K562 (cell line): ENCODE results near the gene PSMD9.

ENCODE experiments used
- CBFB ChIP-seq: sonication (generic); formaldehyde crosslinking; IDR thresholded peaks from 2 replicates; pipeline ENCODE4 v1.4.0; 2020; ENCODE audit warnings: mild to moderate bottlenecking, missing genetic modification reagents
- ESRRA ChIP-seq: fragments of 450-650 bp; IDR thresholded peaks from 2 replicates; pipeline ENCODE4 v1.6.1; 2014; ENCODE audit warnings: low read depth, mild to moderate bottlenecking, moderate library complexity, borderline replicate concordance
- EZH2 ChIP-seq: IDR thresholded peaks from 2 replicates; pipeline ENCODE4 v1.6.1; 2012; ENCODE audit warnings: low read depth, mild to moderate bottlenecking, inconsistent platforms, low read length, borderline replicate concordance
- KDM1A ChIP-seq, 2 experiments: fragments of 450-650 bp; IDR thresholded peaks; 2 replicates each; pipeline ENCODE4 v1.6.1; 2016; ENCODE audit warnings: mild to moderate bottlenecking in 2 of 2
- NCOA1 ChIP-seq: fragments of 450-650 bp; IDR thresholded peaks from 2 replicates; pipeline ENCODE4 v1.6.1; 2016; ENCODE audit warnings: low read depth
- NFXL1 ChIP-seq: fragments of 450-650 bp; formaldehyde crosslinking; IDR thresholded peaks from 2 replicates; pipeline ENCODE4 v1.4.0; 2021; ENCODE audit warnings: mild to moderate bottlenecking
- RAD21 ChIP-seq, 2 experiments: fragments of 250-450 bp in 1 of 2; fragments of 450-650 bp in 1 of 2; sonication (Bioruptor Pico) in 1 of 2; formaldehyde crosslinking in 1 of 2; IDR thresholded peaks in 1 of 2; conservative IDR thresholded peaks in 1 of 2; 2 replicates each; pipeline versions ENCODE4 v1.4.0 to v1.8.0; 2020 to 2022; ENCODE audit warnings: mild to moderate bottlenecking in 2 of 2, moderate library complexity in 1 of 2
- TF ChIP-seq, protein P1 (sequence below), 3 experiments: IDR thresholded peaks in 2 of 3; conservative IDR thresholded peaks in 1 of 3; 2 replicates each; pipeline ENCODE4 v1.5.1; 2011 to 2012; ENCODE audit warnings: low read length in 3 of 3, mild to moderate bottlenecking in 3 of 3, control low read depth in 2 of 3, improper control_type of control experiment in 1 of 3, inconsistent platforms in 1 of 3, low read depth in 1 of 3, mixed read lengths in 1 of 3, moderate library complexity in 1 of 3; ENCODE audit not compliant: insufficient read depth in 2 of 3
- TF ChIP-seq, protein P2 (sequence below): sonication (generic); formaldehyde crosslinking; IDR thresholded peaks from 2 replicates; pipeline ENCODE4 v1.8.1; 2022; ENCODE audit warnings: missing genetic modification reagents
- TF ChIP-seq, protein P3 (sequence below): fragments of 450-650 bp; formaldehyde crosslinking; IDR thresholded peaks from 2 replicates; pipeline ENCODE4 v1.4.0; 2022; ENCODE audit warnings: mild to moderate bottlenecking, moderate library complexity
- TF ChIP-seq, protein P4 (sequence below): fragments of 450-650 bp; conservative IDR thresholded peaks from 2 replicates; pipeline ENCODE4 v1.6.1; 2016; ENCODE audit warnings: missing genetic modification characterization, low read depth, mild to moderate bottlenecking, missing compliant biosample characterization, moderate library complexity

DNA sequence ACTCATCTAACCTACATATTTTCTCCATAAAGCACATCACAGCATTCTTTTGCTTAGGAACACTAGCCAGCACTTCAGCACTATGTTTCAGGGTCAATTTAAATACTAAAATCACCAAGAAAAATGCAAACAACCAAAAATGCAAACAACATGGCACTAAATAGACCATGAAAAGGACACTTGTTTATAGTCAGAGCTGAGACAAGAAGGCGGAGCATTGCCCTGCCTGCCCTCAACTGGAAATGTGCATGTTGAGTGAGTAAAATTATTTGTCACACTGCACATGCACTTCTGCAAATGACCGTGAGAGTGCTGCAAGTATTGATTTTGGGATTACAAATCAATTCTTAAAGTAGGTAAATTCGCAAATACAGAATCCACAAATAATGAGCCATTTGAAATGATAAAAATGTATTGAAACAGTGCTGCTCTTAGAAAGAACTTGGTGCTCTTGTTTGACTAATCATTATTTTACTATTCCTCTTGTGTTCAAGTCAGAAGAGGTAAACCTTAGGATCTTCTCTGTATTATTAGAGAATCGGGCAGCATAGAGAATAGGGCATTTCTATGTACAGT lies 64.6 kb downstream of the PSMD9 start:
- TF ChIP-seq, protein P1, sequence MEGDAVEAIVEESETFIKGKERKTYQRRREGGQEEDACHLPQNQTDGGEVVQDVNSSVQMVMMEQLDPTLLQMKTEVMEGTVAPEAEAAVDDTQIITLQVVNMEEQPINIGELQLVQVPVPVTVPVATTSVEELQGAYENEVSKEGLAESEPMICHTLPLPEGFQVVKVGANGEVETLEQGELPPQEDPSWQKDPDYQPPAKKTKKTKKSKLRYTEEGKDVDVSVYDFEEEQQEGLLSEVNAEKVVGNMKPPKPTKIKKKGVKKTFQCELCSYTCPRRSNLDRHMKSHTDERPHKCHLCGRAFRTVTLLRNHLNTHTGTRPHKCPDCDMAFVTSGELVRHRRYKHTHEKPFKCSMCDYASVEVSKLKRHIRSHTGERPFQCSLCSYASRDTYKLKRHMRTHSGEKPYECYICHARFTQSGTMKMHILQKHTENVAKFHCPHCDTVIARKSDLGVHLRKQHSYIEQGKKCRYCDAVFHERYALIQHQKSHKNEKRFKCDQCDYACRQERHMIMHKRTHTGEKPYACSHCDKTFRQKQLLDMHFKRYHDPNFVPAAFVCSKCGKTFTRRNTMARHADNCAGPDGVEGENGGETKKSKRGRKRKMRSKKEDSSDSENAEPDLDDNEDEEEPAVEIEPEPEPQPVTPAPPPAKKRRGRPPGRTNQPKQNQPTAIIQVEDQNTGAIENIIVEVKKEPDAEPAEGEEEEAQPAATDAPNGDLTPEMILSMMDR (IDR thresholded peaks at IDR 0.05 in 2 of 3, conservative IDR thresholded peaks at IDR 0.05 in 1 of 3; ENCODE audit: insufficient read depth in 2 of 3, low read depth in 1 of 3, low read length in 3 of 3), result no peak
- TF ChIP-seq, protein P2, sequence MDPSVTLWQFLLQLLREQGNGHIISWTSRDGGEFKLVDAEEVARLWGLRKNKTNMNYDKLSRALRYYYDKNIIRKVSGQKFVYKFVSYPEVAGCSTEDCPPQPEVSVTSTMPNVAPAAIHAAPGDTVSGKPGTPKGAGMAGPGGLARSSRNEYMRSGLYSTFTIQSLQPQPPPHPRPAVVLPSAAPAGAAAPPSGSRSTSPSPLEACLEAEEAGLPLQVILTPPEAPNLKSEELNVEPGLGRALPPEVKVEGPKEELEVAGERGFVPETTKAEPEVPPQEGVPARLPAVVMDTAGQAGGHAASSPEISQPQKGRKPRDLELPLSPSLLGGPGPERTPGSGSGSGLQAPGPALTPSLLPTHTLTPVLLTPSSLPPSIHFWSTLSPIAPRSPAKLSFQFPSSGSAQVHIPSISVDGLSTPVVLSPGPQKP (CRISPR knock-in tag), result no peak
- TF ChIP-seq EZH2 (no peak), ESRRA (no peak), RAD21 (CRISPR knock-in tag; conservative IDR thresholded peaks at IDR 0.05 in 1 of 2, IDR thresholded peaks at IDR 0.05 in 1 of 2) (no peak), NCOA1 (no peak), NFXL1 (CRISPR knock-in tag) (no peak), CBFB (CRISPR knock-in tag) (no peak), KDM1A (IDR thresholded peaks at IDR 0.05) (no peak)
- TF ChIP-seq, protein P3, sequence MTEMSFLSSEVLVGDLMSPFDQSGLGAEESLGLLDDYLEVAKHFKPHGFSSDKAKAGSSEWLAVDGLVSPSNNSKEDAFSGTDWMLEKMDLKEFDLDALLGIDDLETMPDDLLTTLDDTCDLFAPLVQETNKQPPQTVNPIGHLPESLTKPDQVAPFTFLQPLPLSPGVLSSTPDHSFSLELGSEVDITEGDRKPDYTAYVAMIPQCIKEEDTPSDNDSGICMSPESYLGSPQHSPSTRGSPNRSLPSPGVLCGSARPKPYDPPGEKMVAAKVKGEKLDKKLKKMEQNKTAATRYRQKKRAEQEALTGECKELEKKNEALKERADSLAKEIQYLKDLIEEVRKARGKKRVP (CRISPR knock-in tag), result no peak
- TF ChIP-seq, protein P4, sequence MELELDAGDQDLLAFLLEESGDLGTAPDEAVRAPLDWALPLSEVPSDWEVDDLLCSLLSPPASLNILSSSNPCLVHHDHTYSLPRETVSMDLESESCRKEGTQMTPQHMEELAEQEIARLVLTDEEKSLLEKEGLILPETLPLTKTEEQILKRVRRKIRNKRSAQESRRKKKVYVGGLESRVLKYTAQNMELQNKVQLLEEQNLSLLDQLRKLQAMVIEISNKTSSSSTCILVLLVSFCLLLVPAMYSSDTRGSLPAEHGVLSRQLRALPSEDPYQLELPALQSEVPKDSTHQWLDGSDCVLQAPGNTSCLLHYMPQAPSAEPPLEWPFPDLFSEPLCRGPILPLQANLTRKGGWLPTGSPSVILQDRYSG (tag), result no peak
